Heart left ventricle (tissue), 16 donors: ENCODE data around the gene PLA2G2C. TPM values are rescaled to one million over a fixed set of nuclear protein-coding genes. Genes with fewer than 3 reads are reported as not detected.

Experiments
- ATAC-seq, 4 donors: fragments of 200-7000 bp; cut with Tn5 transposase; one replicate each; pipeline ENCODE4 v1.9.1; 2020 to 2022; ENCODE audit warnings: moderate library complexity in 4 of 4, mild to moderate bottlenecking in 3 of 4, moderate number of reproducible peaks in 1 of 4
- DNase-seq, 5 donors: peaks; one replicate each; pipeline ENCODE4 v3.0.0-alpha.2; 2020
- H3K27ac ChIP-seq, 12 donors: fragments of 200-600 bp; sonication (generic) in 4 of 12; one replicate each; pipeline versions ENCODE4 v1.5.0 to v1.8.0; 2016 to 2022; ENCODE audit warnings: mild to moderate bottlenecking in 2 of 12
- H3K27me3 ChIP-seq, 9 donors: fragments of 200-600 bp; sonication (generic) in 2 of 9; one replicate each; pipeline versions ENCODE4 v1.5.1 to v1.8.0; 2016 to 2022; ENCODE audit warnings: mild to moderate bottlenecking in 3 of 9
- H3K36me3 ChIP-seq, 9 donors: fragments of 200-600 bp; sonication (generic) in 2 of 9; one replicate each; pipeline versions ENCODE4 v1.5.0 to v1.8.0; 2018 to 2022; ENCODE audit warnings: mild to moderate bottlenecking in 2 of 9
- H3K4me1 ChIP-seq, 12 donors: fragments of 200-600 bp; sonication (generic) in 4 of 12; one replicate each; pipeline versions ENCODE4 v1.5.0 to v1.8.0; 2016 to 2022; ENCODE audit warnings: mild to moderate bottlenecking in 3 of 12
- H3K4me3 ChIP-seq, 12 donors: fragments of 200-600 bp; sonication (generic) in 4 of 12; one replicate each; pipeline versions ENCODE4 v1.5.0 to v1.8.0; 2017 to 2022; ENCODE audit warnings: mild to moderate bottlenecking in 9 of 12, moderate library complexity in 4 of 12
- H3K9me3 ChIP-seq, 12 donors: fragments of 200-600 bp; sonication (generic) in 4 of 12; one replicate each; pipeline versions ENCODE4 v1.5.0 to v1.8.0; 2016 to 2022; ENCODE audit warnings: mild to moderate bottlenecking in 1 of 12
- CTCF ChIP-seq, 12 donors: fragments of 200-600 bp; sonication (generic) in 4 of 12; IDR thresholded peaks; one replicate each; pipeline versions ENCODE4 v1.5.0 to v1.8.0; 2018 to 2022; ENCODE audit warnings: antibody characterized with exemption in 12 of 12, mild to moderate bottlenecking in 5 of 12
- POLR2A ChIP-seq, 2 donors: fragments of 450-650 bp; IDR thresholded peaks; one replicate each; pipeline ENCODE4 v1.6.1; 2017; ENCODE audit warnings: antibody characterized with exemption in 2 of 2, mild to moderate bottlenecking in 2 of 2, moderate library complexity in 2 of 2
- WGBS, 4 donors: extraction: QIAGEN DNeasy Blood & Tissue Kit in 2 of 4; methylation state at CpG; one replicate each; pipeline versions ENCODE4 v1.1.5 to v1.1.7; 2013 to 2018; 5-methylcytosine and 5-hydroxymethylcytosine counted together
- intact Hi-C, 10 donors: fragments of 100-400 bp; cut with DNase I; formaldehyde crosslinking; loops; one replicate each; pipeline versions ENCODE4 v1.11.1 to v1.14.2; 2022
- polyA plus RNA-seq, 2 donors: library from polyadenylated mRNA; stranded (reverse); fragments of 200-250 nt; gene quantifications; one replicate each; pipeline ENCODE4 v1.2.3, GENCODE V29; 2013
- total RNA-seq, 9 donors: library from RNA; depleted of rRNA in 2 of 9; stranded (reverse); fragments of >200 nt in 2 of 9; fragmentation: NEBNext Ultra II Directional in 3 of 9; extraction: Animal tissue kit (Norgen Biotek cat#: 25700) in 3 of 9; gene quantifications; one replicate each; pipeline versions ENCODE4 v1.1.0 to v1.2.4, GENCODE V29; 2016 to 2023
- donor health status: ischemic (EF 13 %, LVEDD 7.1; RV severe dilation, severe dysfunction).
- donor health status: healthy with polysubstance abuse.
- donor health status: DM: no; HTN: yes; CAD: no.
- donor health status: DM: no; HTN: no; CAD: no.
- donor health status: ischemic (EF 25% LVEDD 6.9; RV normal size, moderate dysfunction).
- donor health status: ischemic (EF 25% LVEDD 5.7; RV mildly dilated, moderate dysfunction).
- donor health status: healthy.
- donor health status: DM: yes; HTN: yes; CAD: no.
- donor health status: ischemic (EF 35%, LVEDD 5.7; RV mildly dilated, moderate dysfunction).
- donor health status: nonischemic (EF 11% LVEDD 7.7; RV severe dilation, severe dysfunction).
- donor health status: DM: yes; HTN: yes; CAD: no.
- donor health status: PGD.
- donor health status: ischemic (EF 29% LVEDD 5.4; RV normal size, mild dysfunction).
- donor health status: nonischemic (EF 23%, LVEDD 6.1; RV moderate dilation, normal function).

The PLA2G2C gene
- total and polyA plus RNA-seq, 11 donors, result 0.16 TPM; not detected in 10

- 71 to 83% (median 81%) methylated on average over 8 of the region's 8 CpGs for WGBS, 4 donors
- Histone ChIP-seq H3K9me3 (no peaks in the 10 kb centered on the region), H3K27me3 (peaks cover 0 to 23% (median 0%) of the 10 kb centered on the region in 9 donors), H3K27ac (peak overlapping the region in 1 of 12 donors; percentile 69), H3K4me1 (peaks cover 0 to 23% (median 0%) of the 10 kb centered on the region in 12 donors), H3K4me3 (no peak overlapping the region), H3K36me3 (no peaks in the 10 kb centered on the region)
- ATAC-seq (no peak), DNase-seq (no peak)
- no peak for TF ChIP-seq CTCF (IDR thresholded peaks at IDR 0.05)
- TF ChIP-seq POLR2A (IDR thresholded peaks at IDR 0.05), result no peak
- intact Hi-C loops, result no loop called here
These were observed 19.2 kb downstream of the PLA2G2C start for GRCh38 chr1:20167126-20167525.

GRCh38 chr1:20166051-20166450 is 20.3 kb downstream of the PLA2G2C start:
- ATAC-seq (no peak), DNase-seq (peak in 1 of 5 donors; percentile 54)
- Histone ChIP-seq H3K36me3 (no peaks in the 10 kb centered on the region), H3K27ac (peak overlapping the region in 1 of 12 donors; percentile 69), H3K27me3 (peaks cover 0 to 23% (median 0%) of the 10 kb centered on the region in 9 donors), H3K4me1 (peaks cover 0 to 19% (median 0%) of the 10 kb centered on the region in 12 donors), H3K4me3 (no peak overlapping the region), H3K9me3 (peaks cover 0 to 9% (median 5%) of the 10 kb centered on the region in 12 donors)
- TF ChIP-seq POLR2A (IDR thresholded peaks at IDR 0.05), result no peak
- TF ChIP-seq CTCF (IDR thresholded peaks at IDR 0.05), result no peak
- WGBS, 4 donors, result 58 to 69% (median 58%) methylated on average over 17 of the region's 17 CpGs
- intact Hi-C loops, result no loop called here

- intact Hi-C loops, result no loop called here
- Histone ChIP-seq H3K36me3 (no peaks in the 10 kb centered on the region), H3K4me1 (peaks cover 0 to 19% (median 0%) of the 10 kb centered on the region in 12 donors), H3K4me3 (no peak overlapping the region), H3K27me3 (peaks cover 0 to 23% (median 0%) of the 10 kb centered on the region in 9 donors), H3K27ac (peak overlapping the region in 1 of 12 donors; percentile 69), H3K9me3 (peaks cover 0 to 14% (median 11%) of the 10 kb centered on the region in 12 donors)
- peak in 1 of 4 donors; percentile 17 for ATAC-seq
- 90 to 92% (median 91%) methylated on average over 16 of the region's 16 CpGs for WGBS, 4 donors
- peak in 1 of 5 donors; percentile 20 for DNase-seq
- no peak for TF ChIP-seq POLR2A (IDR thresholded peaks at IDR 0.05)
- TF ChIP-seq CTCF (IDR thresholded peaks at IDR 0.05), result peak in 5 of 12 donors; percentile 15 to 23 (median 19)
These were observed 20.8 kb downstream of the PLA2G2C start for GRCh38 chr1:20165522-20165951.

GRCh38 chr1:20164694-20165202 is 21.6 kb downstream of the PLA2G2C start:
- 18 to 45% (median 22%) methylated on average over 15 of the region's 15 CpGs for WGBS, 4 donors
- peaks cover 0 to 19% (median 0%) of the 10 kb centered on the region in 12 donors for H3K4me1 ChIP-seq
- peaks cover 0 to 22% (median 18%) of the 10 kb centered on the region in 12 donors for H3K9me3 ChIP-seq
- intact Hi-C loops, result no loop called here
- H3K36me3 ChIP-seq, result no peaks in the 10 kb centered on the region
- DNase-seq (peak; percentile 30 to 77 (median 58)), ATAC-seq (peak; percentile 47 to 78 (median 68))
- H3K4me3 ChIP-seq, result peak overlapping the region in 1 of 12 donors; percentile 9
- peaks cover 0 to 23% (median 0%) of the 10 kb centered on the region in 9 donors for H3K27me3 ChIP-seq
- TF ChIP-seq POLR2A (IDR thresholded peaks at IDR 0.05) (no peak), CTCF (IDR thresholded peaks at IDR 0.05) (peak in 2 of 12 donors; percentile 17 to 30)
- H3K27ac ChIP-seq, result peak overlapping the region in 4 of 12 donors; percentile 14 to 47 (median 30)
